H1 (cell line): ENCODE results near the gene SERGEF. TPM values are rescaled to one million over a fixed set of nuclear protein-coding genes. Genes with fewer than 3 reads are reported as not detected.

Source experiments
- BACH1 ChIP-seq: IDR thresholded peaks from 2 replicates; pipeline ENCODE4 v1.6.1; 2012; ENCODE audit warnings: low read length, improper control_type of control experiment
- CHD7 ChIP-seq: fragments of 300-600 bp; sonication (generic); IDR thresholded peaks from 2 replicates; pipeline ENCODE4 v1.7.1; 2012; ENCODE audit warnings: low read length, moderate library complexity, mild to moderate bottlenecking, inconsistent platforms; ENCODE audit not compliant: insufficient replicate concordance
- EP300 ChIP-seq, 2 experiments: IDR thresholded peaks; 1 replicate in 1 of 2; 2 replicates in 1 of 2; pipeline ENCODE4 v1.6.1; 2011 to 2012; ENCODE audit warnings: low read depth in 2 of 2, low read length in 2 of 2, mild to moderate bottlenecking in 2 of 2, borderline replicate concordance in 1 of 2, inconsistent platforms in 1 of 2, moderate library complexity in 1 of 2
- EZH2 ChIP-seq: fragments of 200-600 bp; sonication (generic); IDR thresholded peaks from 2 replicates; pipeline ENCODE4 v1.7.1; 2012; ENCODE audit warnings: low read depth, mild to moderate bottlenecking, moderate library complexity, low read length, inconsistent platforms; ENCODE audit not compliant: severe bottlenecking
- KDM1A ChIP-seq: fragments of 200-600, 300-600 bp; sonication (generic); IDR thresholded peaks from 2 replicates; pipeline ENCODE4 v1.7.1; 2016; ENCODE audit warnings: mild to moderate bottlenecking, low read length, borderline replicate concordance
- polyA plus RNA-seq, 7 experiments: library from polyadenylated mRNA; depleted of rRNA in 3 of 7; stranded (reverse) in 5 of 7; unstranded in 2 of 7; fragments of >200 nt in 5 of 7; fragments of 200-250 nt in 2 of 7; gene quantifications; 1 replicate in 5 of 7; 2 replicates in 1 of 7; 4 replicates in 1 of 7; pipeline versions ENCODE4 v1.2.1 to v1.2.3, GENCODE V29; 2011 to 2013; ENCODE audit warnings: missing spikeins in 2 of 7, mixed read lengths in 2 of 7
- total RNA-seq: library from RNA; stranded (reverse); fragmentation: NEBNext Ultra II Directional; extraction: Animal tissue kit (Norgen Biotek cat#: 25700); gene quantifications from 2 replicates; pipeline ENCODE4 v1.2.1, GENCODE V29; 2021

Gene SERGEF
- total and polyA plus RNA-seq, 2 of the 8 experiments (the other 6 are each of a cell fraction or from before 2014, with no cell fraction given), result 16.6 to 28.8 TPM

GRCh38 chr11:17960091-17960490 lies 52.8 kb downstream of the SERGEF start (continued):
- TF ChIP-seq CHD7, result no peak
- no peak for TF ChIP-seq EP300 (IDR thresholded peaks at IDR 0.05; ENCODE audit: borderline replicate concordance in 1 of 2, low read depth in 2 of 2, low read length in 2 of 2)
- TF ChIP-seq EZH2, result no peak
- TF ChIP-seq BACH1, result no peak
- no peak for TF ChIP-seq KDM1A
- TF ChIP-seq, all 59 proteins: peak for 0
